A673 (cell line): ENCODE measurements around the gene BID. TPM values are rescaled to one million over a fixed set of nuclear protein-coding genes. Genes with fewer than 3 reads are reported as not detected.
A peak's percentile ranks its signal among the peaks of the same experiment; 100 is the strongest.

Experiments used
- BruUV-seq: library from RNA; stranded (reverse); fragments of 400-500 nt; replicated peaks from 2 replicates; lab custom pipeline; 2021; lab: Mats Ljungman, UMichigan
- CTCF ChIA-PET: fragments of 300-600 bp; sonication (Branson Sonifier 250); formaldehyde crosslinking; loops from one replicate; lab custom pipeline; 2022; ENCODE audit warnings: antibody characterized with exemption; lab: Charles Lee
- POLR2A ChIA-PET: fragments of 300-600 bp; sonication (Branson Sonifier 250); formaldehyde crosslinking; loops from one replicate; lab custom pipeline; 2022; ENCODE audit warnings: antibody characterized with exemption; ENCODE audit not compliant: low non-redundant PET; lab: Charles Lee
- DNase-seq: peaks from one replicate; pipeline ENCODE4 v3.0.0-alpha.2; 2015; ENCODE audit warnings: low spot score
- H3K27ac ChIP-seq: fragments of 200-600 bp; sonication (generic); 2 replicates; pipeline ENCODE4 v1.5.1; 2016; ENCODE audit warnings: mixed run types, low read depth, mild to moderate bottlenecking, mixed read lengths, antibody characterized with exemption, low read length; ENCODE audit not compliant: poor library complexity, severe bottlenecking
- H3K27me3 ChIP-seq: fragments of 200-600 bp; sonication (generic); replicated peaks from 2 replicates; pipeline ENCODE4 v1.6.1; 2017; ENCODE audit warnings: mixed run types, low read depth, mild to moderate bottlenecking, mixed read lengths, antibody characterized with exemption, low read length; ENCODE audit not compliant: insufficient read depth, poor library complexity
- H3K36me3 ChIP-seq: fragments of 200-600 bp; sonication (generic); 2 replicates; pipeline ENCODE4 v1.6.1; 2016; ENCODE audit warnings: mixed run types, mild to moderate bottlenecking, mixed read lengths, antibody characterized with exemption, low read length; ENCODE audit not compliant: insufficient read depth, poor library complexity, severe bottlenecking
- H3K4me1 ChIP-seq: fragments of 200-600 bp; sonication (generic); 2 replicates; pipeline ENCODE4 v1.6.1; 2017; ENCODE audit warnings: mixed run types, mild to moderate bottlenecking, mixed read lengths, antibody characterized with exemption, low read length; ENCODE audit not compliant: insufficient read depth, poor library complexity, severe bottlenecking
- H3K4me3 ChIP-seq: fragments of 200-600 bp; sonication (generic); 2 replicates; pipeline ENCODE4 v1.5.1; 2016; ENCODE audit warnings: low read depth, mixed run types, mild to moderate bottlenecking, mixed read lengths, low read length; ENCODE audit not compliant: poor library complexity, severe bottlenecking
- H3K9me3 ChIP-seq: fragments of 200-600 bp; sonication (generic); 2 replicates; pipeline ENCODE4 v1.6.1; 2016; ENCODE audit warnings: mixed run types, low read depth, mild to moderate bottlenecking, mixed read lengths, antibody characterized with exemption, low read length; ENCODE audit not compliant: poor library complexity, severe bottlenecking
- CTCF ChIP-seq: fragments of 300-800, 200-600 bp; sonication (generic); conservative IDR thresholded peaks from 2 replicates; pipeline ENCODE4 v1.5.1; 2017; ENCODE audit warnings: low read depth, mild to moderate bottlenecking, antibody characterized with exemption, low read length, moderate library complexity, mixed read lengths
- EZH2 ChIP-seq: fragments of 200-600 bp; sonication (generic); IDR thresholded peaks from 2 replicates; pipeline ENCODE4 v1.6.1; 2017; ENCODE audit warnings: borderline replicate concordance, low read depth, mild to moderate bottlenecking, mixed read lengths, antibody characterized with exemption, low read length; ENCODE audit not compliant: poor library complexity, severe bottlenecking
- intact Hi-C: fragments of 100-400 bp; cut with micrococcal nuclease; formaldehyde crosslinking; loops from one replicate; pipeline ENCODE4 v1.10.0; 2022; ENCODE audit not compliant: unreplicated experiment
- total RNA-seq: library from RNA; stranded (reverse); gene quantifications from 2 replicates; pipeline ENCODE4 v1.2.3, GENCODE V29; 2021

The BID gene
- total RNA-seq, 1 experiment from 2014 or later = 74.6 TPM

- Histone ChIP-seq H3K27me3 (no peaks in the 10 kb centered on the region), H3K4me3 (no peak overlapping the region), H3K27ac (no peak overlapping the region), H3K9me3 (no peaks in the 10 kb centered on the region), H3K4me1 (peaks cover 15% of the 10 kb centered on the region), H3K36me3 (peaks cover 31% of the 10 kb centered on the region)
- DNase-seq = no peak
- ChIA-PET CTCF (no interaction called here), POLR2A (no interaction called here)
- TF ChIP-seq CTCF (no peak), EZH2 (no peak)
- intact Hi-C loops = no loop called here
- BruUV-seq = TSS peak; percentile 49
These were observed 45.5 kb downstream of the BID start for GRCh38 chr22:17728786-17729185.

GRCh38 chr22:17726928-17727897 lies 47.1 kb downstream of the BID start:
- TF ChIP-seq CTCF (no peak), EZH2 (no peak)
- no peak for DNase-seq
- peaks cover 5% of the 10 kb centered on the region for H3K4me1 ChIP-seq
- BruUV-seq = no TSS peak
- H3K4me3 ChIP-seq = no peak overlapping the region
- no peaks in the 10 kb centered on the region for H3K27me3 ChIP-seq
- no peaks in the 10 kb centered on the region for H3K9me3 ChIP-seq
- ChIA-PET POLR2A (no interaction called here), CTCF (no interaction called here)
- H3K36me3 ChIP-seq = peaks cover 24% of the 10 kb centered on the region
- no peak overlapping the region for H3K27ac ChIP-seq
- intact Hi-C loops = no loop called here

- peaks cover 4% of the 10 kb centered on the region for H3K4me1 ChIP-seq
- H3K27me3 ChIP-seq = no peaks in the 10 kb centered on the region
- intact Hi-C loops = no loop called here
- no peak overlapping the region for H3K4me3 ChIP-seq
- TF ChIP-seq CTCF (no peak), EZH2 (no peak)
- DNase-seq = no peak
- ChIA-PET CTCF (no interaction called here), POLR2A (interaction anchor here (0.7 kb wide), 1 partner anchor 163 kb away, joined by 27 read pairs; the partner anchor contains the start of gene SLC25A18)
- H3K27ac ChIP-seq = no peak overlapping the region
- H3K36me3 ChIP-seq = peaks cover 24% of the 10 kb centered on the region
- BruUV-seq = no TSS peak
- H3K9me3 ChIP-seq = no peaks in the 10 kb centered on the region
These were observed 48.0 kb downstream of the BID start for GRCh38 chr22:17726006-17726927.
